Activated CD4-positive, CD25-positive, alpha-beta regulatory T cell treated with anti-CD3 and anti-CD28 coated beads, Interleukin-2, amount 50 U/mL, for 16 hours (primary cell): ENCODE measurements around the gene RASGEF1C.

Experiments
- DNase-seq: peaks from one replicate; pipeline ENCODE4 v3.0.0-alpha.2; 2020; ENCODE audit warnings: low read depth, low spot score

The RASGEF1C gene

DNA sequence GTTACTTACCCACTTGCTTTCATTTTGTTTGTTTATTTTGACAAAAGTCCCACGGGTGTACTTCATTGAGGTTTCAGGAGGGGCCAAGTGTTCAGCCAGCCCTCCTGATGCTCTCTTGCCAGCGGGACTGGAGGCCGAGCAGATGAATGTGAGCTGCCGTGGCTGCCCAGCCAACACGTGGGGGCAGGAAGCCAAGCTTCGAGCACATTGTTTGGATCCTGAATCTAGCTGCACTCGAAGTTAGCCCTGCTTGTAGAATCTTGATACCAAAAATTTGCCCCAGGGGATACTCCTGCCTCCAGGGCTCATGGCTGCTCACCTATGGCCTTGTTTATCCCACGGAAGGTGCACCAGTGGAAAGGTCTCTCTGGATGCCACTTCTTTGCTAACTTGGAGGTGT, 49.3 kb downstream of the RASGEF1C start:
- DNase-seq = no peak

DNA sequence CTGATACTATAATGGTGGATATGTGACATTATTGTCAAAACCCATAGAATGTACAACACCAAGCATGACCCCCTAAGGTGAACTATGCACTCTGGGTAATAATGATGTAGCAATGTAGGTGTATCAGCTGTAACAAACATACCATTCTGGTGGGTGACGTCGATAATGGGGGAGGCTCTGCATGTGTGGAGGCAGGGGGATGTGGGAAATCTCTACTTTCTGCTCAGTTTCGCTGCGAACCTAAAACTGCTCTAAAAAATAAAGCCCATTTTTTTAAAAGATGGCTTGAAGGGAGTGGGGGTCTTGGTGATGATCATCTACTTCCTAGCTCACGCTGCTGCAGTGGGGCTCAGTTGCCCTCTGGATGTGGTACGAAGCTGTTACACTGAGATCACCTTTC, 51.1 kb downstream of the RASGEF1C start:
- DNase-seq = no peak

- DNase-seq = no peak
Measured at GRCh38 chr5:180156141-180156540, 52.9 kb downstream of the RASGEF1C start.

GRCh38 chr5:180155365-180155926, 53.6 kb downstream of the RASGEF1C start:
- DNase-seq = no peak

DNA sequence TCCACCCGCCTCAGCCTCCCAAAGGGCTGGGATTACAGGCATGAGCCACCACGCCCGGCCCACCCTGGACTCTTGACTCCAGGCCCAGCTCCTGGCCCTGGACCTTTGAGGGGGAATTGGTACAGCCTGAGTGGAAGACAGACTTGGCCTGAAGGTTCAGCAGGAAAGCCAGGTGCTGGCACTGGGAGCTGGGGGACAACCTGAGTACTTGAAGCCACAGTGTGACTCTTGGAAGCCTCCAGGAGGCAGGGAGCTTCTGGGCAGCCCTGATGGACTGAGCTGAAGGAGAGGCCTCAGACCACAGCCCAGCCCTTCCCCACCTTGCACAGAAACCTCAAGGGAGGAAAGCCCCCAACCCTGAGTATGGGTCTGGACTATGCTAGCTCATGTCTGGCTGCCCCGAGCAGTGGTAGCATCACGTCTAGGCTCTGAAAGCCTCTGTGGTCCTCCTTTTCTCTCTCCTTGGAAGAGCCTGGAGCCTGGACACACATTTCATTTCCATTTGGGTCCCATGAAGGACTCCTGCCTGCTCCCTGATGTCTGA, 54.1 kb downstream of the RASGEF1C start:
- DNase-seq = no peak

- no peak for DNase-seq
Measured at GRCh38 chr5:180153991-180154390, 55.0 kb downstream of the RASGEF1C start.

- no peak for DNase-seq
Measured at GRCh38 chr5:180153099-180153498, 55.9 kb downstream of the RASGEF1C start.

DNA sequence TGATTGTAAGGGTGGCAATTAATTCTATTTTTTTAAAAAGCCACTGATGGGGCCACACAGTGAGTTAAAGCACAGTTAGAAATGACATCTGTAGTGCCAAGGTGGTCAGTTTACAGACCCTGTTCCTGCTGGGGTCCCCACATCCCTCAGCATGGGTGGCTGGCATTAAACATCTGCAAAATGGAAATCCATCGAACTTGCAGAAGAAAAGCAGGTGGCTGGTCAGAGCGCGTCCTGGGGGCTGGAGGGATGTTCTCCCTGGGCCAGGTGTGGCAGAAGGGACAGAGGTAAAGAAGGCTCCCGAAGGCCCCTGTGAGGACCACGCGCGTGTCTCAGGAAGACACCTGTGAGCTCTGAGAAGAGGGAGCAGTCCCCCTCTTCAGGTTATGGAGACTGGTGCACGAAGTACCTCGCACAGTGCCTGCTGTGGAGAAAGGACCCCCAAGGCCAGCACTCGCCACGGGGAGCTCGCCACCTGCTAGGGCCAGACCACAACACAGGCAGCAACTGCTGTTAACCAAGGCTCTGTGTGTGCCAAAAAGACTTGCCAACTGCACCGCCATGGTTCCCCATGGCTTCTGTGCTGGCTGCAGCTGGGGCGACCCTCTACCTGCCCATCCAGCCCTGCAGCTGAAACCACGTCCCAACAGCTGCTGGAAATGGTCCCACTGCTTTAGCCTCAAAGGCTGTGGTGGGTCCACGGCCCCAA, 65.2 kb downstream of the RASGEF1C start:
- no peak for DNase-seq

- DNase-seq = no peak
Measured at GRCh38 chr5:180142824-180143610, 66.0 kb downstream of the RASGEF1C start.

GRCh38 chr5:180142021-180142765, 66.8 kb downstream of the RASGEF1C start:
- DNase-seq = no peak

DNA sequence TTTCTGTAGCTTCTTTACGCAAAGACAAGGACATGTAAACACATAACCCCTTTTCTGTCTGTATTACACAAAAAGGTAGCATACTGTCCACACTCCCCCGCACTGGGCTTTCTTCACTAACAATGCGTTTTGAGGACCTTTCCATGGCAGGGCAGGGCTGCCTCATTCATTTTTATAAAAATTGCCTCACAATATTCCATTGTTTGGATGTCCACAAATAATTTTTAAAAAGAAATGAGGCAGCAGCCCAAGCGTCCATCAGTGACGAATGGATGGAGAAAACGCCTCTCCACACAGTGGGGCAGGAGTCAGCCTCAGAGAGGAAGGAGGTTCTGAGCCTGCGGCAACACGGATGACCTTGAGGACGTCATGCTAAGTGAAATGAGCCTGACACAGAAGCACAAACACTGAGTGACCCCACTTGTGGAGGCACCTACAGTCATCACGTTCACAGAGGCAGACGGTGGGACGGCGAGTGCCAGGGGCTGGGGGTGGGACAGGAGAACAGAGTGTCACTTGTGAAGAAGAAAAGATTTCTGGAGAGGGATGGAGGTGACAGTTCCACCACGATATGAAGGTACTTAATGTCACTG, 67.8 kb downstream of the RASGEF1C start:
- no peak for DNase-seq

DNA sequence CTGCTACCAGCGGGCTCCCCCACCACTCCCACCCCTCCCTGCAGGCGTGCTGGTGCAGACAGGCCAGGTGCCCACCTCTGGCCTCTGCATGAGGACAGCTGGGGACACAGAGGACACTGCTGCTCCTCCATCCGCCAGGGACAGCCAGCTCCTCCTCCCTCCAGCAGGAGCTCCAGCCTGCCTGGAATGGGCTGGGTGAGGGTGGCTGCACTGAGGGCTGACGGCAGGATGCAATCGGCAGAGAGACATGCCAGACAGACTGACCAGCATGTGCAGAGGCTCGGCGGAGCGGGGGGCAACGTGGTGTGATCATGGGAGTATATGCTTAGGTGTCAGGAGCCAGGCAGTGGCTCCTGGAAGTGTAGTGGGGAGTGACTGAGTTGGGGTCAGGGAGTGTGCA, 68.4 kb downstream of the RASGEF1C start:
- no peak for DNase-seq

- DNase-seq = no peak
Measured at GRCh38 chr5:180140079-180140554, 68.9 kb downstream of the RASGEF1C start.

GRCh38 chr5:180139731-180140055, 69.3 kb downstream of the RASGEF1C start:
- DNase-seq = no peak

- DNase-seq = no peak
Measured at GRCh38 chr5:180138976-180139730, 69.9 kb downstream of the RASGEF1C start.

DNA sequence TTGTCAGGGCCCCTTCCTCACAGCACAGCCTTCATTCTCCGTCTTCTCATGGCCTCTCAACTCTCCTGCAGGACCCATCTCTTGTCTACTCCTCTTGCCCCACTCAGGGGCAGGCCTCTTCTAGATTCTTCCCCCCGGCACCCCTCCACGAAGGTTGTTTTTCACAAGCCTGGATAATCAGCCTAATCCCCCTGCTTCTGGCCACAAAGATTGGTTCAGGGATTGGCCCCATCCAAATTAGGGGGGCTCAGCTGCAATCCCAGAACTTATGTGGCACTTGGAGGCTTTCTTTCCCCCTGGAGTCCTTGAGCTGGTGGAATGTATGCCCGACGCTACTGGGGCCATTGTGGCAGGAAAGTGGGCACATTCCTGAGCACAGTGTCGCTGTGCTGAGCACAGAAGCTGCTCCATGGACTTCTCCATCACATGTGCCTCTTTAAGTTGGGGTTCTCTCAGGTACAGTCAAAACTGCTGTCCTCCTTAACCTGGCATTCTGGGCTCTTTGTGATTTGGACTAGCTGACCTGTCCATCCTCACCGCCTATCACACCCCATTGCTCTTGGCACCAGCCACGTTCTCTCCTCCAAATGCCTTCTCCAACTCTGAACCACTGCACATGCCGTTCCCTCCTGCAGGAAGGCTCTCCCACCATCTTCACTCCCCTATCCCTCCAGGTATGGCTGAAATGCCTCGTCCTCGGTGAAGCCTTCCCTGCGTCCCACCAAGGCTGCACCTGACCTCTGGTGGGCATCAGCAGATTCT, 70.6 kb downstream of the RASGEF1C start:
- DNase-seq = no peak

- no peak for DNase-seq
Measured at GRCh38 chr5:180137401-180138213, 71.4 kb downstream of the RASGEF1C start.

- DNase-seq = no peak
Measured at GRCh38 chr5:180136630-180137381, 72.2 kb downstream of the RASGEF1C start.
